Colonic mucosa (tissue), 4 donors: Measurements from ENCODE around the gene IQGAP2. TPM values are rescaled to one million over a fixed set of nuclear protein-coding genes. Genes with fewer than 3 reads are reported as not detected.

Experiments
- DNase-seq: peaks from one replicate; pipeline ENCODE4 v3.0.0-alpha.2; 2020
- H3K27ac ChIP-seq: fragments of 200-600 bp; one replicate; pipeline ENCODE4 v1.8.0; 2021
- H3K27me3 ChIP-seq: fragments of 200-600 bp; one replicate; pipeline ENCODE4 v1.8.0; 2021
- H3K36me3 ChIP-seq: fragments of 200-600 bp; one replicate; pipeline ENCODE4 v1.8.0; 2021
- H3K4me1 ChIP-seq: fragments of 200-600 bp; one replicate; pipeline ENCODE4 v1.8.0; 2021; ENCODE audit warnings: mild to moderate bottlenecking
- H3K4me3 ChIP-seq: fragments of 200-600 bp; one replicate; pipeline ENCODE4 v1.8.0; 2021
- H3K9ac ChIP-seq, 2 donors: one replicate each; pipeline ENCODE4 v1.7.0; 2013; ENCODE audit warnings: control low read depth in 2 of 2, low read depth in 2 of 2, low read length in 2 of 2
- H3K9me3 ChIP-seq: fragments of 200-600 bp; one replicate; pipeline ENCODE4 v1.8.0; 2021
- CTCF ChIP-seq: fragments of 200-600 bp; IDR thresholded peaks from one replicate; pipeline ENCODE4 v1.8.0; 2022; ENCODE audit warnings: antibody characterized with exemption, mild to moderate bottlenecking
- intact Hi-C: fragments of 100-400 bp; cut with DNase I; formaldehyde crosslinking; loops from one replicate; pipeline ENCODE4 v1.14.1; 2022
- total RNA-seq, 2 donors: library from RNA; stranded (reverse); fragmentation: NEBNext Ultra II Directional in 1 of 2; extraction: Animal tissue kit (Norgen Biotek cat#: 25700) in 1 of 2; gene quantifications; one replicate each; pipeline ENCODE4 v1.2.1, GENCODE V29; 2021
- donor health status: healthy.
- donor health status: DM: no; HTN: no; CAD: no.
- donor health status: DM: no; HTN: no; CAD: no.

The IQGAP2 gene
- total RNA-seq, 2 donors from 2014 or later, result 62.2 to 75.6 TPM

DNA sequence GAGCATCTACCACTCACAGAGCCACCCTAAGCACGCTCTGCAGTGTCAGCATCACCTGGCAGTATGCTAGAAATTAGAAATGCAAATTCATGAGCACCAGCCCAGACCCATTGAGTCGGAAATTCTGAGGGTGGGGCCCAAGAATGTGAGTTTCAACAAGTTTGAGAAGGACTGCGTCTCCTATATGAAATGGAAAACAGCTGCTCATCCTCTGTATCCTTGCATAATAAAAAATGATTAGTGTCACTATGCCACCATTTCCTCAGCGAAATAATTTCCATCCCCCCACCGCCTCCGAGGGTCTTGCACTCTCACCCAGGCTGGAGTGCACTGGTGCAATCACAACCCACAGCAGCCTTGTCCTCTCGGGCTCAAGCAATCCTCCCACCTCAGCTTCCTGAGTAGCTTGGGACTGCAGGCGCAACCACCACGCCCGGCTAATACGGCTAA lies 1.3 kb upstream of the IQGAP2 start:
- H3K27ac ChIP-seq, result peak overlapping the region; percentile 80
- intact Hi-C loops, result loop anchor here (2.0 kb wide), 1 partner anchor 143 kb away; no protein-coding TSS in a partner anchor
- H3K9me3 ChIP-seq, result no peaks in the 10 kb centered on the region
- no peaks in the 10 kb centered on the region for H3K27me3 ChIP-seq
- peak overlapping the region; percentile 83 for H3K4me3 ChIP-seq
- DNase-seq, result no peak
- H3K9ac ChIP-seq, result peak overlapping the region in 1 of 2 donors; percentile 80
- H3K36me3 ChIP-seq, result no peaks in the 10 kb centered on the region
- no peak for TF ChIP-seq CTCF
- no peaks in the 10 kb centered on the region for H3K4me1 ChIP-seq

DNA sequence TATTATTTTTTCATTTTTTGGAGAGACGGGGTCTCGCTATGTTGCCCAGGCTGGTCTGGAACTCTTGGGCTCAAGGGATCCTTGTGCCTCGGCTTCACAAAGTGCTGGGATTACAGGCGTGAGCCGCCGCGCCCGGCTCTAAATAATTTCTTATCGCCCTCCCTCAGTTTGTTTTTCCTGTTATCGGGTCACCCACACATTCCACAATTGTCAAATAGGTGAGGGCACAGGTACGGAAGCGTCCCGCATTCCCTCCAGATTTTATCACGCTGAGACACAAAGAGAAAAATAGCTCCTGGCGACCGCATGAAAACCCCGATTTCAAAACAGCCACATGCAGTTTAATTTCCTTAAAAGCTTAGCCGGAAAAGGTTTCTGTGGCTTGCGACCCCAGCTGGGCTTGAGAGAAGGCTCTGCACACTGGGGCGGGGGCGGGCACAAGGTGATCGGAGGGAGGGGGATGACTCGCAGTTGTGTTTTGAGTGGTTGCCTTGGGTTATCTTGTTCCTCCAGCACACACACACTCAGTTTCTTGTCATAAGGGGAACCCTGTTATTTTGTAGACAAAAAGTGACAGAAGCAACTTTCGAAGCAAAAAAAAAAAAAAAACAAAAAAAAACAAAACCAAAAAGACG lies 717 bp upstream of the IQGAP2 start:
- H3K36me3 ChIP-seq, result no peaks in the 10 kb centered on the region
- intact Hi-C loops, result loop anchor here (2.0 kb wide), 1 partner anchor 142 kb away; no protein-coding TSS in a partner anchor
- H3K9ac ChIP-seq, result peak overlapping the region; percentile 60 to 80
- H3K4me1 ChIP-seq, result no peaks in the 10 kb centered on the region
- TF ChIP-seq CTCF, result no peak
- no peaks in the 10 kb centered on the region for H3K27me3 ChIP-seq
- peak overlapping the region; percentile 80 for H3K27ac ChIP-seq
- no peaks in the 10 kb centered on the region for H3K9me3 ChIP-seq
- peak overlapping the region; percentile 83 for H3K4me3 ChIP-seq
- peak; percentile 53 for DNase-seq

GRCh38 chr5:76403766-76404222 lies 709 bp downstream of the IQGAP2 start:
- intact Hi-C loops, result loop anchor here (2.0 kb wide), 1 partner anchor 141 kb away; no protein-coding TSS in a partner anchor
- DNase-seq, result no peak
- Histone ChIP-seq H3K4me1 (no peaks in the 10 kb centered on the region), H3K27me3 (no peaks in the 10 kb centered on the region), H3K4me3 (peak overlapping the region; percentile 83), H3K9ac (peak overlapping the region; percentile 80 to 83), H3K9me3 (no peaks in the 10 kb centered on the region), H3K36me3 (no peaks in the 10 kb centered on the region), H3K27ac (peak overlapping the region; percentile 80)
- TF ChIP-seq CTCF, result peak; percentile 22

DNA sequence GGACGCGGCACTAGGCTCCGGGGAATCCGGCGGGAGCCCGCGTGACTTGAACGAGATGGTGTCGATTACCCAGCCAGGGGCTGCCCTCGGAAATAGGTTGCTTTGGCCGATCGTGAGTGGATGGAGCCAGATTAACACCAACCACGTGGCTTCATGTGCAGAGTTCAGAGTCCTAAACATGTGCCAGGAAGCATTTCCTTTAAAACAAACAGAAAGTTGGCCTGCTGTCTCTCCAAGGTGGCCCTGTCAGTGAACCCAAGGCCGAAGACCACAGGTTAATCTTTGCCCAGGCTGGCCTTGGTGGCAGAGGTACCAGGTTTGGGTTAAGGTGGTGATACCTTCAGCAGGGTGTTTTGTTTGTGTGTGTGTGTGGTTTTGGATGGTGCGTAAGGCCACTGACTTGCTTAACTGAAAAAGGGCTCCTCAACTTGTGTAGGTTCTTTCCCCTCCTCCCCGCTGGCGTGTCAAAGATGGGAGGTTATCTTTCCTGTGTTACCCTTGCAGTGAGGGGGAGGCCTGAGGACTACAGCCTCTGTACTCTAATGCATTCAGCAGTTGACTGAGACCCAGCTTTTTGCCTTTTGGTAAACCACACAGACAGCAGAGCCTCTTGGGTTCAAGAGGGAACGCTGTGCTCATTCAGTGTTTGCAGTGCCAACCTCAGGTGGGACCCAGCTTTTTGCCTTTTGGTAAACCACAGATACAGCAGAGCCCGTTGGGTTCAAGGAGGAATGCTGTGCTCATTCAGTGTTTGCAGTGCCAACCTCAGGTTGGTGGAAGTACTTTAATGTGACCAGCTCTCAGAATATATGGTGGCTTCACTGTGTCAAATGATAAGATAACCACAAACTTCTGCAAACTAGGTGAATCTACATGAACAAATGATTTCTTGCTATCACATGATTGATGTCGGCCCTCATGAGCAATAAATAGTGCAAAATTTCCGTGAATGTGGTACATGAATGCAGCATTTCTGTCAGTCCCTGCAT lies 1.4 kb downstream of the IQGAP2 start:
- peak overlapping the region; percentile 83 for H3K4me3 ChIP-seq
- no peaks in the 10 kb centered on the region for H3K36me3 ChIP-seq
- peak overlapping the region; percentile 40 to 80 for H3K9ac ChIP-seq
- no peak for TF ChIP-seq CTCF
- no peaks in the 10 kb centered on the region for H3K27me3 ChIP-seq
- peak; percentile 86 for DNase-seq
- H3K27ac ChIP-seq, result peak overlapping the region; percentile 80
- H3K4me1 ChIP-seq, result no peaks in the 10 kb centered on the region
- intact Hi-C loops, result no loop called here
- H3K9me3 ChIP-seq, result no peaks in the 10 kb centered on the region

- DNase-seq, result no peak
- no peaks in the 10 kb centered on the region for H3K36me3 ChIP-seq
- no peaks in the 10 kb centered on the region for H3K27me3 ChIP-seq
- no peaks in the 10 kb centered on the region for H3K9me3 ChIP-seq
- TF ChIP-seq CTCF, result no peak
- no peak overlapping the region for H3K9ac ChIP-seq
- peak overlapping the region; percentile 8 for H3K27ac ChIP-seq
- H3K4me1 ChIP-seq, result no peaks in the 10 kb centered on the region
- H3K4me3 ChIP-seq, result no peak overlapping the region
- intact Hi-C loops, result no loop called here
These were observed 2.9 kb downstream of the IQGAP2 start for GRCh38 chr5:76406014-76406413.
